SK-N-SH treated with all-trans-retinoic acid at 6 μM for 48 hours (cell line): Measurements from ENCODE around the gene CRB3.

ENCODE experiments used
- CREB5 ChIP-seq: fragments of 250-450 bp; sonication (Bioruptor Pico); IDR thresholded peaks from 2 replicates; pipeline ENCODE4 v1.5.1; 2020; ENCODE audit warnings: low read depth, mild to moderate bottlenecking, moderate library complexity
- ESRRG ChIP-seq: fragments of 250-450 bp; sonication (Bioruptor Pico); IDR thresholded peaks from 2 replicates; pipeline ENCODE4 v1.6.1; 2021; ENCODE audit warnings: mild to moderate bottlenecking
- GLIS3 ChIP-seq: fragments of 250-450 bp; sonication (Bioruptor Pico); IDR thresholded peaks from 2 replicates; pipeline ENCODE4 v1.5.0; 2020; ENCODE audit warnings: mild to moderate bottlenecking, moderate library complexity
- OSR1 ChIP-seq: fragments of 250-450 bp; sonication (Bioruptor Pico); IDR thresholded peaks from 2 replicates; pipeline ENCODE4 v1.8.0; 2022; ENCODE audit warnings: moderate library complexity, mild to moderate bottlenecking, inconsistent platforms

GRCh38 chr19:6471076-6471475 lies 7.0 kb downstream of the CRB3 start:
- no peak for TF ChIP-seq ESRRG (CRISPR knock-in tag)
- no peak for TF ChIP-seq CREB5
- TF ChIP-seq GLIS3 (CRISPR knock-in tag): no peak
- TF ChIP-seq OSR1 (CRISPR knock-in tag): no peak
